HUES64 (cell line): ENCODE results near the gene ZFP69B.

Source experiments
- H3K27ac ChIP-seq: 2 replicates; pipeline ENCODE4 v1.7.0; 2013; ENCODE audit warnings: low read depth, low read length, inconsistent platforms
- H3K27me3 ChIP-seq: 2 replicates; pipeline ENCODE4 v1.6.1; 2013; ENCODE audit warnings: mild to moderate bottlenecking, low read length; ENCODE audit not compliant: insufficient read depth
- H3K36me3 ChIP-seq: 2 replicates; pipeline ENCODE4 v1.6.1; 2013; ENCODE audit warnings: mild to moderate bottlenecking, low read length; ENCODE audit not compliant: insufficient read depth
- H3K4me1 ChIP-seq: 2 replicates; pipeline ENCODE4 v1.6.1; 2013; ENCODE audit warnings: mild to moderate bottlenecking, low read length, moderate library complexity; ENCODE audit not compliant: insufficient read depth
- H3K4me3 ChIP-seq: 2 replicates; pipeline ENCODE4 v1.5.1; 2013; ENCODE audit warnings: mild to moderate bottlenecking, low read length, moderate library complexity
- H3K9ac ChIP-seq: 2 replicates; pipeline ENCODE4 v1.6.1; 2013; ENCODE audit warnings: mild to moderate bottlenecking, low read depth, low read length
- H3K9me3 ChIP-seq: 2 replicates; pipeline ENCODE4 v1.6.1; 2013; ENCODE audit warnings: low read depth, low read length; ENCODE audit not compliant: insufficient read depth
- whole genome bisulfite sequencing: fragments of 150-250, 120-280 bp; methylation state at CpG from one replicate; pipeline ENCODE4 v1.1.7; 2013; ENCODE audit warnings: missing lambda C conversion rate; 5-methylcytosine and 5-hydroxymethylcytosine counted together

ZFP69B gene

GRCh38 chr1:40416709-40417108, 33.6 kb upstream of the ZFP69B start:
- no peaks in the 10 kb centered on the region for H3K27me3 ChIP-seq
- H3K36me3 ChIP-seq, result peaks cover 8% of the 10 kb centered on the region; the same call in 1 of the 2 replicates
- H3K9ac ChIP-seq, result no peak overlapping the region
- WGBS, result 93% methylated on average over 4 of the region's 4 CpGs
- no peaks in the 10 kb centered on the region for H3K9me3 ChIP-seq
- no peak overlapping the region for H3K4me3 ChIP-seq
- H3K27ac ChIP-seq, result no peak overlapping the region
- peaks cover 4% of the 10 kb centered on the region; the same call in 1 of the 2 replicates for H3K4me1 ChIP-seq

DNA sequence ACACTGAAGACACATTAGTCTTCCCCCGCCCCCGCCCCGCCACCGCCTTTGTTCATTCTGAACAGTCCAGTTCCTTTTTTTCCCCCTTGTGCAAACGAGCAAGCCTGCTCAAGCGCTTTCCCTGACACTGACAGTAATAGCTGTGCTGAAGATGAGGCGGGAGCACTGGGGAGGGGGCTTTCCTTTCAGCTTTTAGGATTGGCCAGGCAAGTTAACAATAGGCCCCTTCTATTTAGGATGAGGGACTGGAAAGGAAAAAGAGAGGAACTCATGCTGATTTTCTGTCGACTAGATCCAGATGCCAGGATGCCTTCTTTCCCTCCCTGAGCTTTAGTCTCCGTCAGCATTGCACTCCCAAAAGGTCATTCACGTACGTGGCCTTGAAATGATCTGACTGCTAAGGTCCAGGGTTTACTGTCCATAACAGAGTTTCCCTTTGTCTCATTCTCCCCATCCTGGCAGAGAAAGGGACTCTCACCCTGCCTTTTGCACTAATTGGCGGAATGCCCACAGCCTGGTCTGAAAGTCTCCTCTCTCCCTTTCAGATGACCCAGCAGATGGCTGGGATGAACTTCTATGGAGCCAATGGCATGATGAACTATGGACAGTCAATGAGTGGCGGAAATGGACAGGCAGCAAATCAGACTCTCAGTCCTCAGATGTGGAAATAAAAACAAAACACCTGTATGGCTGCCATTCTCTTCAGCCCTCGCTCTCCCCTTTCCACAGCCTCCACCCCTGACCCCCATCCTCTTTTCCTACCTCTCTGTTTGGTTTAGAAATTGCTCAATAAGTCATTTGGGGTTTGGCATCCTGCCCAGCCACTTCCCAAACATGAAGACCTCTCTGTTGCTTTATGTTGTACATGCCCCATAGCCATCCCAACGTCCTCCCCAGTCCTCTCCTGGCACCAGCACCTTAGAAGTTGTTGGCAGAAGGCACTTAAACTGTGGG, 28.6 kb upstream of the ZFP69B start:
- Histone ChIP-seq H3K27ac (no peak overlapping the region), H3K4me1 (peaks cover 4% of the 10 kb centered on the region; the same call in 1 of the 2 replicates), H3K9me3 (no peaks in the 10 kb centered on the region), H3K36me3 (peaks cover 8% of the 10 kb centered on the region; the same call in 1 of the 2 replicates), H3K9ac (peak overlapping the region; percentile 7; the same call in 1 of the 2 replicates), H3K27me3 (no peaks in the 10 kb centered on the region), H3K4me3 (no peak overlapping the region)
- WGBS, result 84% methylated on average over 15 of the region's 15 CpGs

GRCh38 chr1:40422630-40423263, 27.5 kb upstream of the ZFP69B start:
- no peak overlapping the region for H3K27ac ChIP-seq
- H3K36me3 ChIP-seq, result 0 out of 2 replicates have a peak, but pooled peaks cover 2% of the 10 kb centered on the region
- 89% methylated on average over 10 of the region's 11 CpGs for WGBS
- H3K4me3 ChIP-seq, result no peak overlapping the region
- no peaks in the 10 kb centered on the region for H3K9me3 ChIP-seq
- no peak overlapping the region for H3K9ac ChIP-seq
- H3K4me1 ChIP-seq, result peaks cover 4% of the 10 kb centered on the region; the same call in 1 of the 2 replicates
- no peaks in the 10 kb centered on the region for H3K27me3 ChIP-seq

DNA sequence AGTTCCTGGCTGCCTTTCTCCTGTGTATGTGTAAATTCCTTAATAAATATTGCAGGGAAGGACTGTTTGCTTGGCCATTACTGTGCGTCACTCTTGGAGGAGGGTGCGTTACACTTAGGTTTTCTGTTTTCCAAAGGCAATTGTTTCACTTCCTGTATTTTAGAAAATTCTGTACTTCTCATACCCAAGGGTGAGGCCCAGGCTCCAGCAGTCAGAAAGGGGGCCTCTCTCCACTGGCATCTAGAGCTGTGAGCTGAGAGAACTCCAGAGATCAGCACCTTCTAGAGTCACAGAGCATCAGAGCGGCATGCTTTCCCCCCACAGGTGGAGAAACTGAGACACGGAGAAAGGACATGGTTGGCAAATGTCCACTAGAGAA, 27.0 kb upstream of the ZFP69B start:
- Histone ChIP-seq H3K9ac (no peak overlapping the region), H3K36me3 (no peaks in the 10 kb centered on the region), H3K9me3 (no peaks in the 10 kb centered on the region), H3K27me3 (no peaks in the 10 kb centered on the region), H3K4me3 (no peak overlapping the region), H3K27ac (no peak overlapping the region), H3K4me1 (peaks cover 4% of the 10 kb centered on the region; the same call in 1 of the 2 replicates)
- WGBS, result 98% methylated on average over 4 of the region's 4 CpGs

- H3K27ac ChIP-seq, result no peak overlapping the region
- H3K4me1 ChIP-seq, result peaks cover 4% of the 10 kb centered on the region; the same call in 1 of the 2 replicates
- H3K36me3 ChIP-seq, result no peaks in the 10 kb centered on the region
- WGBS, result 93% methylated on average over 6 of the region's 6 CpGs
- H3K9me3 ChIP-seq, result no peaks in the 10 kb centered on the region
- H3K27me3 ChIP-seq, result no peaks in the 10 kb centered on the region
- H3K9ac ChIP-seq, result no peak overlapping the region
- no peak overlapping the region for H3K4me3 ChIP-seq
Measured at GRCh38 chr1:40423951-40424618, 26.2 kb upstream of the ZFP69B start.

- no peaks in the 10 kb centered on the region for H3K9me3 ChIP-seq
- H3K9ac ChIP-seq, result no peak overlapping the region
- H3K4me1 ChIP-seq, result peaks cover 4% of the 10 kb centered on the region; the same call in 1 of the 2 replicates
- H3K36me3 ChIP-seq, result no peaks in the 10 kb centered on the region
- no peak overlapping the region for H3K27ac ChIP-seq
- H3K27me3 ChIP-seq, result no peaks in the 10 kb centered on the region
- WGBS, result 80% methylated on average over 4 of the region's 4 CpGs
- H3K4me3 ChIP-seq, result no peak overlapping the region
Measured at GRCh38 chr1:40425198-40425597, 25.1 kb upstream of the ZFP69B start.

GRCh38 chr1:40431385-40431784, 18.9 kb upstream of the ZFP69B start:
- Histone ChIP-seq H3K9ac (no peak overlapping the region), H3K4me3 (no peak overlapping the region), H3K9me3 (no peaks in the 10 kb centered on the region), H3K27me3 (no peaks in the 10 kb centered on the region), H3K4me1 (no peaks in the 10 kb centered on the region), H3K36me3 (no peaks in the 10 kb centered on the region), H3K27ac (no peak overlapping the region)

GRCh38 chr1:40432644-40433390, 17.5 kb upstream of the ZFP69B start:
- Histone ChIP-seq H3K9me3 (no peaks in the 10 kb centered on the region), H3K36me3 (no peaks in the 10 kb centered on the region), H3K27ac (no peak overlapping the region), H3K4me1 (no peaks in the 10 kb centered on the region), H3K4me3 (no peak overlapping the region), H3K27me3 (no peaks in the 10 kb centered on the region), H3K9ac (no peak overlapping the region)
- 97% methylated on average over 3 of the region's 3 CpGs for WGBS

DNA sequence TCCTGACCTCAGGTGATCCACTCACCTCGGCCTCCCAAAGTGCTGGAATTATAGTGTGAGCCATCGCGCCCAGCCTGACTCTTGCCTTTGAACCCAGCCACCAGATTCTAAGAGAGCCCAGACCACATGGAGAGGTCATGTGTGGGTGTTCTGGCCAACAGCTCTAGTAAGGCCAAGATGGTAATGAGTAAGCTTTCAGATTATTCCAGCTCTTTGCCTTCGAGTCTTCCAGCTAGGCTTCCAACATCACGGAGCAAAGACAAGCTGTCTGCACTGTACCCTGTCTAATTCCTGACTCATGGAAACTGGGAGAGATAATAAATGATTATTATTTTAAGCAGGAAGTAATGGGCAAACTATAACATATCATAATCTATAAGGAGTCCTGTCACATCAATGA, 14.8 kb upstream of the ZFP69B start:
- H3K9ac ChIP-seq, result no peak overlapping the region
- H3K4me1 ChIP-seq, result no peaks in the 10 kb centered on the region
- no peak overlapping the region for H3K4me3 ChIP-seq
- no peaks in the 10 kb centered on the region for H3K27me3 ChIP-seq
- H3K36me3 ChIP-seq, result no peaks in the 10 kb centered on the region
- no peak overlapping the region for H3K27ac ChIP-seq
- 94% methylated on average over 5 of the region's 5 CpGs for WGBS
- H3K9me3 ChIP-seq, result no peaks in the 10 kb centered on the region

- WGBS, result 89% methylated on average over 4 of the region's 4 CpGs
- Histone ChIP-seq H3K4me3 (no peak overlapping the region), H3K27me3 (no peaks in the 10 kb centered on the region), H3K27ac (no peak overlapping the region), H3K9ac (no peak overlapping the region), H3K4me1 (no peaks in the 10 kb centered on the region), H3K36me3 (no peaks in the 10 kb centered on the region), H3K9me3 (no peaks in the 10 kb centered on the region)
Measured at GRCh38 chr1:40435876-40436275, 14.4 kb upstream of the ZFP69B start.
